HCT116 (cell line): ENCODE data around the gene NXN. TPM values are rescaled to one million over a fixed set of nuclear protein-coding genes. Genes with fewer than 3 reads are reported as not detected.
A peak's percentile ranks its signal among the peaks of the same experiment; 100 is the strongest.

Source experiments
- ATAC-seq: fragments of 200-7000 bp; cut with Tn5 transposase; 2 replicates; pipeline ENCODE4 v1.9.1; 2020; ENCODE audit warnings: mild to moderate bottlenecking, moderate library complexity
- BruUV-seq: library from RNA; stranded (reverse); fragments of 400-500 nt; replicated peaks from 2 replicates; lab custom pipeline; 2021; lab: Mats Ljungman, UMichigan
- CTCF ChIA-PET: fragments of 300-600 bp; sonication (Branson Sonifier 250); formaldehyde crosslinking; loops from one replicate; lab custom pipeline; 2021; ENCODE audit warnings: antibody characterized with exemption; lab: Charles Lee
- POLR2A ChIA-PET: fragments of 300-600, 350-600 bp; sonication (Branson Sonifier 250); formaldehyde crosslinking; loops from one replicate; lab custom pipeline; 2021; ENCODE audit warnings: antibody characterized with exemption; lab: Charles Lee
- RAD21 ChIA-PET, 2 experiments: fragments of 300-600 bp; sonication (Branson Sonifier 250); formaldehyde crosslinking; loops; one replicate each; lab custom pipeline; 2023; ENCODE audit warnings: low total read pairs in 2 of 2; ENCODE audit not compliant: uncharacterized antibody in 2 of 2, unreplicated experiment in 2 of 2, low non-redundant PET in 1 of 2; lab: Charles Lee
- DNase-seq: peaks from one replicate; pipeline ENCODE4 v3.0.0-alpha.2; 2010; ENCODE audit warnings: low read depth, low spot score
- H2AFZ ChIP-seq: fragments of 200-600 bp; shearing (Covaris generic), sonication (generic); 2 replicates; pipeline ENCODE4 v1.6.1; 2017; ENCODE audit warnings: low read depth, mixed run types, mixed read lengths, antibody characterized with exemption, low read length; ENCODE audit not compliant: poor library complexity, severe bottlenecking
- H3K27ac ChIP-seq: 2 replicates; pipeline ENCODE4 v1.5.1; 2012; ENCODE audit warnings: low read depth, low read length
- H3K27me3 ChIP-seq: fragments of 200-600 bp; sonication (generic); 2 replicates; pipeline ENCODE4 v1.6.1; 2016; ENCODE audit warnings: mixed run types, low read length, mixed read lengths; ENCODE audit not compliant: insufficient read depth
- H3K36me3 ChIP-seq, 2 experiments: fragments of 200-500 bp in 1 of 2; fragments of 200-600 bp in 1 of 2; sonication (Bioruptor generic) in 1 of 2; sonication (generic) in 1 of 2; 2 replicates each; pipeline versions ENCODE4 v1.5.1 to v1.6.1; 2014 to 2016; ENCODE audit warnings: low read length in 2 of 2, inconsistent platforms in 1 of 2, mixed read lengths in 1 of 2, mixed run types in 1 of 2; ENCODE audit not compliant: insufficient read depth in 2 of 2, control insufficient read depth in 1 of 2
- H3K4me1 ChIP-seq, 2 experiments: fragments of 200-600 bp in 1 of 2; sonication (generic) in 1 of 2; 2 replicates each; pipeline versions ENCODE4 v1.5.1 to v1.6.1; 2012 to 2017; ENCODE audit warnings: low read length in 2 of 2, inconsistent platforms in 1 of 2, mild to moderate bottlenecking in 1 of 2, mixed read lengths in 1 of 2, mixed run types in 1 of 2, moderate library complexity in 1 of 2; ENCODE audit not compliant: insufficient read depth in 2 of 2, control insufficient read depth in 1 of 2
- H3K4me2 ChIP-seq: fragments of 200-600 bp; sonication (generic); 2 replicates; pipeline ENCODE4 v1.6.1; 2017; ENCODE audit warnings: mixed run types, low read length, mixed read lengths
- H3K4me3 ChIP-seq, 2 experiments: fragments of 200-600 bp in 1 of 2; sonication (generic) in 1 of 2; replicated peaks in 1 of 2; 2 replicates each; pipeline ENCODE4 v1.5.1; 2011 to 2016; ENCODE audit warnings: low read length in 2 of 2, control low read depth in 1 of 2, low read depth in 1 of 2, mild to moderate bottlenecking in 1 of 2, mixed read lengths in 1 of 2, mixed run types in 1 of 2
- H3K79me2 ChIP-seq: fragments of 200-600 bp; sonication (generic); 2 replicates; pipeline ENCODE4 v1.6.1; 2017; ENCODE audit warnings: mild to moderate bottlenecking, mixed run types, low read length, moderate library complexity, mixed read lengths; ENCODE audit not compliant: insufficient read depth
- H3K9ac ChIP-seq: fragments of 200-600 bp; sonication (generic); 2 replicates; pipeline ENCODE4 v1.6.1; 2016; ENCODE audit warnings: low read length, mixed read lengths
- H3K9me2 ChIP-seq: fragments of 200-600 bp; sonication (generic), shearing (Covaris generic); 2 replicates; pipeline ENCODE4 v1.6.1; 2017; ENCODE audit warnings: mixed run types, mild to moderate bottlenecking, moderate library complexity; ENCODE audit not compliant: insufficient read depth
- H3K9me3 ChIP-seq, 2 experiments: fragments of 200-500 bp in 1 of 2; fragments of 200-600 bp in 1 of 2; sonication (Bioruptor generic) in 1 of 2; sonication (generic) in 1 of 2; 2 replicates each; pipeline ENCODE4 v1.6.1; 2014 to 2017; ENCODE audit warnings: low read length in 2 of 2, mixed read lengths in 2 of 2, inconsistent platforms in 1 of 2, low read depth in 1 of 2, mild to moderate bottlenecking in 1 of 2, mixed run types in 1 of 2, moderate library complexity in 1 of 2; ENCODE audit not compliant: control insufficient read depth in 1 of 2, insufficient read depth in 1 of 2
- H4K20me1 ChIP-seq: fragments of 200-600 bp; sonication (generic), shearing (Covaris generic); 2 replicates; pipeline ENCODE4 v1.6.1; 2017; ENCODE audit warnings: mixed run types, mild to moderate bottlenecking, moderate library complexity; ENCODE audit not compliant: insufficient read depth
- CBX3 ChIP-seq: IDR thresholded peaks from 2 replicates; pipeline ENCODE4 v1.6.1; 2012; ENCODE audit warnings: low read depth
- CTCF ChIP-seq, 3 experiments: fragments of 200-600 bp in 1 of 3; sonication (generic) in 1 of 3; IDR thresholded peaks in 2 of 3; conservative IDR thresholded peaks in 1 of 3; 2 replicates each; pipeline ENCODE4 v1.5.1; 2012 to 2017; ENCODE audit warnings: low read depth in 2 of 3, low read length in 2 of 3, antibody characterized with exemption in 1 of 3, borderline replicate concordance in 1 of 3, control low read depth in 1 of 3, mild to moderate bottlenecking in 1 of 3, mixed read lengths in 1 of 3, mixed run types in 1 of 3, moderate library complexity in 1 of 3; ENCODE audit not compliant: insufficient read depth in 1 of 3
- EGR1 ChIP-seq: IDR thresholded peaks from 2 replicates; pipeline ENCODE4 v1.6.1; 2012; ENCODE audit warnings: low read depth
- ELF1 ChIP-seq: IDR thresholded peaks from 2 replicates; pipeline ENCODE4 v1.6.1; 2012; ENCODE audit warnings: low read depth, borderline replicate concordance
- EZH2 ChIP-seq: fragments of 200-600 bp; sonication (generic); IDR thresholded peaks from 2 replicates; pipeline ENCODE4 v1.6.1; 2017; ENCODE audit warnings: antibody characterized with exemption, mixed run types
- FOSL1 ChIP-seq: IDR thresholded peaks from 2 replicates; pipeline ENCODE4 v1.6.1; 2012; ENCODE audit warnings: low read depth
- MAX ChIP-seq: IDR thresholded peaks from 2 replicates; pipeline ENCODE4 v1.6.1; 2012
- REST ChIP-seq: IDR thresholded peaks from 2 replicates; pipeline ENCODE4 v1.6.1; 2012; ENCODE audit warnings: low read depth
- SIN3A ChIP-seq: IDR thresholded peaks from 2 replicates; pipeline ENCODE4 v1.6.1; 2012; ENCODE audit warnings: low read depth
- ZFX ChIP-seq: fragments of 450-650 bp; IDR thresholded peaks from 2 replicates; pipeline ENCODE4 v1.6.1; 2017
- intact Hi-C: fragments of 100-400 bp; cut with micrococcal nuclease; formaldehyde crosslinking; loops from 2 replicates; pipeline ENCODE4 v1.10.0; 2022
- total RNA-seq: library from RNA; stranded (reverse); gene quantifications from one replicate; pipeline ENCODE4 v1.2.1, GENCODE V29; 2021; ENCODE audit not compliant: unreplicated experiment

NXN gene
- total RNA-seq, 1 experiment from 2014 or later: 83.7 TPM

- Histone ChIP-seq H3K36me3 (no peaks in the 10 kb centered on the region; a peak in 1 of 4 replicates), H3K27me3 (no peaks in the 10 kb centered on the region), H4K20me1 (no peaks in the 10 kb centered on the region), H3K27ac (no peak overlapping the region), H3K4me2 (0 out of 2 replicates have a peak overlapping the region, but pooled peaks have one; percentile 8), H3K9me2 (no peaks in the 10 kb centered on the region), H2AFZ (no peak overlapping the region), H3K4me1 (peaks cover 5 to 9% of the 10 kb centered on the region in 2 experiments; a peak in 3 of 4 replicates), H3K4me3 (no peak overlapping the region), H3K9ac (no peak overlapping the region), H3K9me3 (no peaks in the 10 kb centered on the region), H3K79me2 (peaks cover 34% of the 10 kb centered on the region)
- CTCF ChIA-PET: no interaction called here
- POLR2A ChIA-PET: no interaction called here
- no peak for TF ChIP-seq CBX3
- no peak for TF ChIP-seq MAX
- TF ChIP-seq EGR1: no peak
- TF ChIP-seq CTCF (IDR thresholded peaks at IDR 0.05 in 2 of 3, conservative IDR thresholded peaks at IDR 0.05 in 1 of 3; ENCODE audit: borderline replicate concordance in 1 of 3, insufficient read depth in 1 of 3, low read depth in 2 of 3, low read length in 2 of 3): no peak
- no peak for TF ChIP-seq EZH2
- no peak for TF ChIP-seq ELF1
- TF ChIP-seq REST: no peak
- no peak for TF ChIP-seq FOSL1
- no peak for TF ChIP-seq SIN3A
- TF ChIP-seq ZFX: no peak
- no peak for DNase-seq
- BruUV-seq: no TSS peak
- intact Hi-C loops: no loop called here
- RAD21 ChIA-PET: no interaction called here
- ATAC-seq: no peak
Measured at GRCh38 chr17:828761-829160, 150.8 kb downstream of the NXN start.
